ENCODE data around the gene CXCR5. TPM values are rescaled to one million over a fixed set of nuclear protein-coding genes. Genes with fewer than 3 reads are reported as not detected.

The CXCR5 gene
- total and polyA plus RNA-seq, 10 of the 15 experiments (the other 5 are each of a cell fraction or from before 2014, with no cell fraction given), result 0.03 to 0.63 (median 0.25) TPM

DNA sequence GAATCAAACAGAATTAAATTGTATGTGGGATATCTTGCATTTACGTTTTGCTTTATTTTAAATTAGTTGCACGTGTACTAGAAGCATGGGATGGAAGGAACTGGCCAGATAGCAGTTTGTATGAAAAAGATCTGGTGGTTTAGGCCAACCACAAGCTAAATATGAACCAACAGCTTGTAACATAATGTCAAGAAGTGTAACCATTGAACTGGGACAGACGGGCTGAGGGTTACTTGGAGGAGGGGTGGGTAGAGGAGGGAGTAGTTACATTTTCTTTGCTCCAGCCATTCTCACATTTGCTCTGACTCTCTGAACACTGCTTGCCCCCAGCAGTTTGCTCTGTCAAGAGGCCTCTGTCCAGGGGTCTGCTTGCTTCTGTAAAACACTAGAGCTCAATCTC lies 31.7 kb upstream of the CXCR5 start (continued):
- TF ChIP-seq, protein P1, sequence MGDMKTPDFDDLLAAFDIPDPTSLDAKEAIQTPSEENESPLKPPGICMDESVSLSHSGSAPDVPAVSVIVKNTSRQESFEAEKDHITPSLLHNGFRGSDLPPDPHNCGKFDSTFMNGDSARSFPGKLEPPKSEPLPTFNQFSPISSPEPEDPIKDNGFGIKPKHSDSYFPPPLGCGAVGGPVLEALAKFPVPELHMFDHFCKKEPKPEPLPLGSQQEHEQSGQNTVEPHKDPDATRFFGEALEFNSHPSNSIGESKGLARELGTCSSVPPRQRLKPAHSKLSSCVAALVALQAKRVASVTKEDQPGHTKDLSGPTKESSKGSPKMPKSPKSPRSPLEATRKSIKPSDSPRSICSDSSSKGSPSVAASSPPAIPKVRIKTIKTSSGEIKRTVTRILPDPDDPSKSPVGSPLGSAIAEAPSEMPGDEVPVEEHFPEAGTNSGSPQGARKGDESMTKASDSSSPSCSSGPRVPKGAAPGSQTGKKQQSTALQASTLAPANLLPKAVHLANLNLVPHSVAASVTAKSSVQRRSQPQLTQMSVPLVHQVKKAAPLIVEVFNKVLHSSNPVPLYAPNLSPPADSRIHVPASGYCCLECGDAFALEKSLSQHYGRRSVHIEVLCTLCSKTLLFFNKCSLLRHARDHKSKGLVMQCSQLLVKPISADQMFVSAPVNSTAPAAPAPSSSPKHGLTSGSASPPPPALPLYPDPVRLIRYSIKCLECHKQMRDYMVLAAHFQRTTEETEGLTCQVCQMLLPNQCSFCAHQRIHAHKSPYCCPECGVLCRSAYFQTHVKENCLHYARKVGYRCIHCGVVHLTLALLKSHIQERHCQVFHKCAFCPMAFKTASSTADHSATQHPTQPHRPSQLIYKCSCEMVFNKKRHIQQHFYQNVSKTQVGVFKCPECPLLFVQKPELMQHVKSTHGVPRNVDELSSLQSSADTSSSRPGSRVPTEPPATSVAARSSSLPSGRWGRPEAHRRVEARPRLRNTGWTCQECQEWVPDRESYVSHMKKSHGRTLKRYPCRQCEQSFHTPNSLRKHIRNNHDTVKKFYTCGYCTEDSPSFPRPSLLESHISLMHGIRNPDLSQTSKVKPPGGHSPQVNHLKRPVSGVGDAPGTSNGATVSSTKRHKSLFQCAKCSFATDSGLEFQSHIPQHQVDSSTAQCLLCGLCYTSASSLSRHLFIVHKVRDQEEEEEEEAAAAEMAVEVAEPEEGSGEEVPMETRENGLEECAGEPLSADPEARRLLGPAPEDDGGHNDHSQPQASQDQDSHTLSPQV (IDR thresholded peaks at IDR 0.05), result no peak
- TF ChIP-seq ZZZ3 (IDR thresholded peaks at IDR 0.05; ENCODE audit: control insufficient read depth, insufficient read length, low read depth) (no peak), ZBTB33 (IDR thresholded peaks at IDR 0.05) (no peak), CEBPZ (IDR thresholded peaks at IDR 0.05; ENCODE audit: low read depth, low read length) (no peak), POLR2AphosphoS2 (IDR thresholded peaks at IDR 0.05; ENCODE audit: low read depth, low read length) (no peak), MAX (IDR thresholded peaks at IDR 0.05; ENCODE audit: low read depth, low read length) (no peak), SMAD1 (IDR thresholded peaks at IDR 0.05; ENCODE audit: low read depth, partially characterized antibody) (no peak), EZH2 (IDR thresholded peaks at IDR 0.05; ENCODE audit: borderline replicate concordance, control insufficient read depth, low read depth, low read length) (no peak), KDM1A (IDR thresholded peaks at IDR 0.05; ENCODE audit: borderline replicate concordance) (no peak), GABPA (IDR thresholded peaks at IDR 0.05; ENCODE audit: low read depth) (no peak), ZBED1 (IDR thresholded peaks at IDR 0.05; ENCODE audit: borderline replicate concordance) (no peak)
- TF ChIP-seq, protein P2, sequence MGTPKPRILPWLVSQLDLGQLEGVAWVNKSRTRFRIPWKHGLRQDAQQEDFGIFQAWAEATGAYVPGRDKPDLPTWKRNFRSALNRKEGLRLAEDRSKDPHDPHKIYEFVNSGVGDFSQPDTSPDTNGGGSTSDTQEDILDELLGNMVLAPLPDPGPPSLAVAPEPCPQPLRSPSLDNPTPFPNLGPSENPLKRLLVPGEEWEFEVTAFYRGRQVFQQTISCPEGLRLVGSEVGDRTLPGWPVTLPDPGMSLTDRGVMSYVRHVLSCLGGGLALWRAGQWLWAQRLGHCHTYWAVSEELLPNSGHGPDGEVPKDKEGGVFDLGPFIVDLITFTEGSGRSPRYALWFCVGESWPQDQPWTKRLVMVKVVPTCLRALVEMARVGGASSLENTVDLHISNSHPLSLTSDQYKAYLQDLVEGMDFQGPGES (IDR thresholded peaks at IDR 0.05), result no peak
- TF ChIP-seq, protein P3, sequence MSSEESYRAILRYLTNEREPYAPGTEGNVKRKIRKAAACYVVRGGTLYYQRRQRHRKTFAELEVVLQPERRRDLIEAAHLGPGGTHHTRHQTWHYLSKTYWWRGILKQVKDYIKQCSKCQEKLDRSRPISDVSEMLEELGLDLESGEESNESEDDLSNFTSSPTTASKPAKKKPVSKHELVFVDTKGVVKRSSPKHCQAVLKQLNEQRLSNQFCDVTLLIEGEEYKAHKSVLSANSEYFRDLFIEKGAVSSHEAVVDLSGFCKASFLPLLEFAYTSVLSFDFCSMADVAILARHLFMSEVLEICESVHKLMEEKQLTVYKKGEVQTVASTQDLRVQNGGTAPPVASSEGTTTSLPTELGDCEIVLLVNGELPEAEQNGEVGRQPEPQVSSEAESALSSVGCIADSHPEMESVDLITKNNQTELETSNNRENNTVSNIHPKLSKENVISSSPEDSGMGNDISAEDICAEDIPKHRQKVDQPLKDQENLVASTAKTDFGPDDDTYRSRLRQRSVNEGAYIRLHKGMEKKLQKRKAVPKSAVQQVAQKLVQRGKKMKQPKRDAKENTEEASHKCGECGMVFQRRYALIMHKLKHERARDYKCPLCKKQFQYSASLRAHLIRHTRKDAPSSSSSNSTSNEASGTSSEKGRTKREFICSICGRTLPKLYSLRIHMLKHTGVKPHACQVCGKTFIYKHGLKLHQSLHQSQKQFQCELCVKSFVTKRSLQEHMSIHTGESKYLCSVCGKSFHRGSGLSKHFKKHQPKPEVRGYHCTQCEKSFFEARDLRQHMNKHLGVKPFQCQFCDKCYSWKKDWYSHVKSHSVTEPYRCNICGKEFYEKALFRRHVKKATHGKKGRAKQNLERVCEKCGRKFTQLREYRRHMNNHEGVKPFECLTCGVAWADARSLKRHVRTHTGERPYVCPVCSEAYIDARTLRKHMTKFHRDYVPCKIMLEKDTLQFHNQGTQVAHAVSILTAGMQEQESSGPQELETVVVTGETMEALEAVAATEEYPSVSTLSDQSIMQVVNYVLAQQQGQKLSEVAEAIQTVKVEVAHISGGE (CRISPR knock-in tag; IDR thresholded peaks at IDR 0.05), result no peak
